Activated T-helper 17 cell treated with anti-CD3 and anti-CD28 coated beads, Interleukin-2, amount 50 U/mL, for 72 hours (primary cell): ENCODE data around the gene IGF2BP2. TPM values are rescaled to one million over a fixed set of nuclear protein-coding genes. Genes with fewer than 3 reads are reported as not detected.

ENCODE experiments used
- ATAC-seq: fragments of 150-1000 bp; cut with Tn5 transposase; replicated peaks from 2 replicates; pipeline ENCODE4 v1.10.0; 2021; ENCODE audit warnings: mild to moderate bottlenecking, moderate library complexity
- H3K27ac Mint-ChIP-seq: one replicate; pipeline ENCODE4 v1.8.0; 2022; ENCODE audit warnings: mixed read lengths
- H3K27me3 Mint-ChIP-seq: one replicate; pipeline ENCODE4 v1.8.0; 2022; ENCODE audit warnings: mixed read lengths
- H3K36me3 Mint-ChIP-seq: one replicate; pipeline ENCODE4 v1.8.0; 2022; ENCODE audit warnings: low read depth, mild to moderate bottlenecking, mixed read lengths
- H3K4me1 Mint-ChIP-seq: one replicate; pipeline ENCODE4 v1.8.0; 2022; ENCODE audit warnings: mixed read lengths
- H3K4me3 Mint-ChIP-seq: one replicate; pipeline ENCODE4 v1.8.0; 2022; ENCODE audit warnings: mild to moderate bottlenecking, mixed read lengths
- H3K9me3 Mint-ChIP-seq: one replicate; pipeline ENCODE4 v1.8.0; 2022; ENCODE audit warnings: mixed read lengths
- total RNA-seq, 2 donors: library from RNA; stranded (reverse); gene quantifications; one replicate each; pipeline ENCODE4 v1.2.3, GENCODE V29; 2022

IGF2BP2 gene
- total RNA-seq, 2 donors from 2014 or later = 0.28 to 0.82 TPM

DNA sequence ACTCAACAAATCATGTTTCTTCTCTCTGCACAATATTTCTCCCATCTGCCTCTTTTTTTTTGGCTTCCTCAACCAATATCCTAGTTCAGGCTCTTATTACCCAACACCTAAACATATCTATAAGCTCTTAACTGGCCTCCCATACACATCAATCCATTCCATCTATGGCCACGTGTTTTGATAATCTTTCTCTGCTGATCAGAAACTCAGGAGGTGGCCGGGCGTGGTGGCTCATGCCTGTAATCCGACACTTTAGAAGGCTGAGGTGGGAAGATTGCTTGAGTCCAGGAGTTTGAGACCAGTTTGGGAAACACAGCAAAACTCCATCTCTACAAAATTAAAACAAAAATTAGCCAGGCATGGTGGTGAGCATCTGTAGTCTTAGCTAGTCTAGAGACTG, 68.4 kb downstream of the IGF2BP2 start:
- H3K27me3 Mint-ChIP-seq = peaks cover 31% of the 10 kb centered on the region
- no peaks in the 10 kb centered on the region for H3K4me1 Mint-ChIP-seq
- H3K4me3 Mint-ChIP-seq = no peak overlapping the region
- H3K9me3 Mint-ChIP-seq = peaks cover 9% of the 10 kb centered on the region
- H3K36me3 Mint-ChIP-seq = no peaks in the 10 kb centered on the region
- ATAC-seq = no peak
- H3K27ac Mint-ChIP-seq = no peak overlapping the region

DNA sequence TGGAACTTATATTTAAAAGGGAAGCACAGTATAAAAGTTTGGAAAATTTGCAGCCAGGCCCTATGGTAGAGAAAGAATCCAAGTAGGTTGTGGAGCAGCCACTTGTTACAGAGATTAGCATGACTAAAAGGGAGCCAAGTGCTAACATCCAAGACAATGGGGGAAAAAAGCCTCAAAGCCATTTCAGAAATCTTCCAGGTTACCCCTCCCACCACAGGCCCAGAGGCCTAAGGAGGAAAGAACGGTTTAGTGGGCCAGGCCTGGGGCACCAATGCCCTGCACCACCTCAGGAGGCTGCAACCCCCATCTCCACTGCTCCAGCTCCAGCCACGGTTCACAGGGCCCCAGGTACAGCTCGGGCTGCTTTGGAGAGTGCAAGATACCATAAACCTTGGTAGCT, 69.9 kb downstream of the IGF2BP2 start:
- H3K36me3 Mint-ChIP-seq = no peaks in the 10 kb centered on the region
- H3K27me3 Mint-ChIP-seq = peaks cover 23% of the 10 kb centered on the region
- H3K4me3 Mint-ChIP-seq = no peak overlapping the region
- no peaks in the 10 kb centered on the region for H3K4me1 Mint-ChIP-seq
- ATAC-seq = no peak
- H3K9me3 Mint-ChIP-seq = peaks cover 9% of the 10 kb centered on the region
- no peak overlapping the region for H3K27ac Mint-ChIP-seq

DNA sequence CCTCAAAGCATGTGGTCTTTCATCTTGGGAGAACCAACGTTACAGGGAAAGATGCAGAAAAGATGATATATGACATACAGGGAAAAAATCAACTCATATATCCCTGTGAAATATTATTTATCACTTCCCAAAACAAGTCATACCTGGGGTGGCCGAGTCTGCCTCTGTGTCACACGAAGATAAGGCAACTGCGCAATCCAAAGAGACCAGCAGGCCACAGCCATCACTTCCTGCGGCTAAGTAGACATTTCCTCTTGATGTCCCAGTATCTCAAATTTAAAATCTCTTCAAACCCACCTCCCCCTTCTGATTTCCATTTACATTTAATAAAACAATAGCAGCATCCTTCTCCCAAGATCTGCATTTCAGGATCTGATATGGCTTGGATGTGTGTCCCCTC, 71.5 kb downstream of the IGF2BP2 start:
- no peak for ATAC-seq
- Mint-ChIP-seq H3K4me3 (no peak overlapping the region), H3K4me1 (no peaks in the 10 kb centered on the region), H3K27me3 (peaks cover 18% of the 10 kb centered on the region), H3K36me3 (no peaks in the 10 kb centered on the region), H3K9me3 (peaks cover 9% of the 10 kb centered on the region), H3K27ac (no peak overlapping the region)

DNA sequence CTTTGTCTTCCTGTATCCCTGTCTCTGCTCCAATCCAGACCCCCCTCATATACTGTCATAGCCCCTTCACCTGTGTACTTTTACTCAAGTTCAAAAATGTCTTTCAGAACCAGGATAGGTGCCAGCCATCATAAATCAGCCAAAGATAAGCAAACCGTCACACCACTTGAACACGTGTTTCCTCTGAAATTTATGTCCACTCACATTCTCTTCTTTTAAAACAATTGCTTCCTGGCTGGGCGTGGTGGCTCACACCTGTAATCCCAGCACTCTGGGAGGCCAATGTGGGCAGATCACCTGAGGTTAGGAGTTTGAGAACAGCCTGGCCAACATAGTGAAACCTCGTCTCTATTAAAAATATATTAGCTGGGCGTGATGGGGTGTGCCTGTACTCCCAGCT, 74.1 kb downstream of the IGF2BP2 start:
- H3K36me3 Mint-ChIP-seq = no peaks in the 10 kb centered on the region
- no peak overlapping the region for H3K4me3 Mint-ChIP-seq
- H3K4me1 Mint-ChIP-seq = no peaks in the 10 kb centered on the region
- H3K9me3 Mint-ChIP-seq = no peaks in the 10 kb centered on the region
- H3K27ac Mint-ChIP-seq = no peak overlapping the region
- no peak for ATAC-seq
- peaks cover 12% of the 10 kb centered on the region for H3K27me3 Mint-ChIP-seq

DNA sequence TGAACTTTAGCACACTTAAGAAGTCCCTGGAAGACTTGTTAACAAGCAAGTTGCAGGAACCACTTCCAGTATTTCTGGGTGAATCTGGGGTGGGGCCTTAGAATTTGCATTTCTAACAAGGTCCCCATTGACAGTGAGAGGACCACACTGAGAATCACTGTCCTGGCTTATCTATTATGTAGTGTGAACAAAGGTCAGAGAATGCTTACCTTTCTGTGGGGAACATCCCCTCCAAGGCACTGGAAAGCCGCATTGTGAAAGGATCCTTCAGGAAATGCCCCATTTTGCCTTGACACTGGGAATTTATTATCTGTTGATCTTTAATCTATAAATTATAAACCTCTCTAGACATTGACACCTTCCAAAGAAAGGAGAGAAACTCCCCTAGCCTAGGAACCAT, 74.8 kb downstream of the IGF2BP2 start:
- H3K4me1 Mint-ChIP-seq = no peaks in the 10 kb centered on the region
- ATAC-seq = no peak
- no peak overlapping the region for H3K4me3 Mint-ChIP-seq
- H3K9me3 Mint-ChIP-seq = no peaks in the 10 kb centered on the region
- no peak overlapping the region for H3K27ac Mint-ChIP-seq
- H3K36me3 Mint-ChIP-seq = no peaks in the 10 kb centered on the region
- H3K27me3 Mint-ChIP-seq = peaks cover 12% of the 10 kb centered on the region

DNA sequence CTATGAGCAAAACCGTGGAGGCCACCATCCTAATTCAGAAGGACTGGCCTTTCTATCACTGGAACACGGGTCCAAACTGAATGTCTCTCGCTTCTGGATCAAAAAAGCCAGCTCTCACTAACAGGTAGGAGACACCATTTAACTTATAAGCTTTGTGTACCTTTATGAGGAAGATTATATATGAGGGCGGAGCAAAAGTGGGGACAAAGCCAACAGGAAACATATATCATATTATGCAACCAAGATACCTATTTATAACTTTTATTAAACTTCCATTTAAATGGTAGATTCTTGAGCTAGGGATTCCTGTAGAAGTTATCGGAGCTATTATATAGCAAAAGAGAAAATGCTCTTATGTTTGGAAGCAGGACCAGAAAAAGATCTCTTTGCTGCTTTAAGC, 78.4 kb downstream of the IGF2BP2 start:
- peaks cover 21% of the 10 kb centered on the region for H3K27me3 Mint-ChIP-seq
- ATAC-seq = no peak
- H3K36me3 Mint-ChIP-seq = no peaks in the 10 kb centered on the region
- H3K4me3 Mint-ChIP-seq = no peak overlapping the region
- no peaks in the 10 kb centered on the region for H3K4me1 Mint-ChIP-seq
- no peak overlapping the region for H3K27ac Mint-ChIP-seq
- H3K9me3 Mint-ChIP-seq = no peaks in the 10 kb centered on the region

DNA sequence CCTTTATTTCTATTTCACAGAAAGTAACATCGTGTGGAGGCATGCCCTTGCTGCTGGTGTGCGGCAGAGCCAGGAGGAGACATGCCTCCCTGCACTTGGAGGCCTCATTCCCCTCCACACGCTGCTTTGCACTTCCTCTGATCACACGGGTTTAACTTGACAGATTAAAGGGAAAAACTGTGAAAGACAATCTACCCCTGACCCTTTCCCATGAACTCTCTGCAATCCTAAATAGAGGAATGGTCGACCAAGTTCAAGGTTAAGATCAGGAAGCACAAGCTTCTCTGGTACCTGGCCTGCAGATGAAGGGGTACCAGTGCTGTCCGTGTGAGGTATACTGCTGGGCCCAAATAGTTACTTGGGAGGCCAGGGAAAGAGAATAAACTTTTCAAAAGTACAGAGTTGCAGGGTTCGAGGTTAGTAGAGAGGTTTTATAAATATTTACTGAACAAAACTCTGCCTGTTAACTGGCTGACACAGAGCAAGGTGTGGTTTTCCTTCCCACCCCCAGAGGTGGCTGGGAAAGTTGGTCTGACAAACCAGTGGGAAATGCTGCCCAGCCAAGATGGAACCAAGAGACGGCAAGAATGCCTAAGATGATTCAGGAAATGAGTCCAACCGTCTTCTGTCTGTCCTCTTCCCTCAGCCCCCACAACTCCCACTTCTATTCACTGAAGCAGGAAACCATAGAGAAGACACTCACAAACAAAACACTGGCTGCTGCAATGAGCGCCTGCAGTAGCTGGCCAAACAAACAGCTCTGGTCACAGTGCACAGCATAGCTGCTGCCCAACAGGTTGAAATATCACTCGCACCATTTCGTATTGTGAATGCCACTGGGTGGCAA, 79.6 kb downstream of the IGF2BP2 start:
- Mint-ChIP-seq H3K27ac (no peak overlapping the region), H3K4me3 (no peak overlapping the region), H3K9me3 (no peaks in the 10 kb centered on the region), H3K36me3 (no peaks in the 10 kb centered on the region), H3K27me3 (peaks cover 19% of the 10 kb centered on the region), H3K4me1 (no peaks in the 10 kb centered on the region)
- ATAC-seq = peak; percentile 9

DNA sequence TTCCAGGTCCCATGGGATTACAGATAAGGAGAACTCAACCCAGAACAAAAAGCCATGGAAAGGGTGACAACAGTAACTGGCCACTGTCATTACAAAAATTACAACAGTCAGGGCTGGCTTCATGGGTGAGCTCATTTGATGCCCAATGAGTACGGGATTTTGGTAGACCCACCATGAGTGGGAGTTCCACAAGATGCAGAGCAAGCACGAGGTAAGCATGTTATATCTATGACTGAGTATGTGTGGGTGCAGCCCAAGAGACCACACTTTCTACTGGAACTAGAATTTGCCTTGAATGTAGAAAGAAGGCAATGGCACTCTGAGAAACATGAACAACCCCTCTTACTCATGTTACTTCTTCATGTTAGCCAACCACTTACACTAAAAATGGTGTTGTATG, 83.3 kb downstream of the IGF2BP2 start:
- no peaks in the 10 kb centered on the region for H3K4me1 Mint-ChIP-seq
- H3K27ac Mint-ChIP-seq = no peak overlapping the region
- H3K9me3 Mint-ChIP-seq = no peaks in the 10 kb centered on the region
- no peak for ATAC-seq
- H3K27me3 Mint-ChIP-seq = peaks cover 21% of the 10 kb centered on the region
- no peaks in the 10 kb centered on the region for H3K36me3 Mint-ChIP-seq
- H3K4me3 Mint-ChIP-seq = no peak overlapping the region

DNA sequence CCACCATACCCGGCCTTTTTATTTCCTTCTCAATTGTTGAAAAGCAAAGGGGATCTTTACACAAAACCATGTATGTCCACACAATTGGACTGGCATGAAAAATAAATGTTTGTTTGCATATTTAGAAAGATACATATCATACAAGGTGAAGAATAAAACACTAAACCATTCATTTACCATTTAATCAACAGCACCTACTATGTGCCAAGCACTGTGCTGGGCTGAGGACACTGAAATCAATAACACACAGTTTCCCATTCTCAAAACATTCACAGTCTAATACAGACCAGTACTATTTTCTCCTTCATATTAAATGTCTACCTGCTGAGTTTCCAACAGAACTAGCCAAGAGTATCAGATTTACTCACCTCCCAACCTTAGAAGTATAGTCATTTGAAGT, 84.7 kb downstream of the IGF2BP2 start:
- Mint-ChIP-seq H3K27ac (no peak overlapping the region), H3K4me1 (no peaks in the 10 kb centered on the region), H3K4me3 (no peak overlapping the region), H3K27me3 (peaks cover 18% of the 10 kb centered on the region), H3K9me3 (no peaks in the 10 kb centered on the region), H3K36me3 (no peaks in the 10 kb centered on the region)
- no peak for ATAC-seq

DNA sequence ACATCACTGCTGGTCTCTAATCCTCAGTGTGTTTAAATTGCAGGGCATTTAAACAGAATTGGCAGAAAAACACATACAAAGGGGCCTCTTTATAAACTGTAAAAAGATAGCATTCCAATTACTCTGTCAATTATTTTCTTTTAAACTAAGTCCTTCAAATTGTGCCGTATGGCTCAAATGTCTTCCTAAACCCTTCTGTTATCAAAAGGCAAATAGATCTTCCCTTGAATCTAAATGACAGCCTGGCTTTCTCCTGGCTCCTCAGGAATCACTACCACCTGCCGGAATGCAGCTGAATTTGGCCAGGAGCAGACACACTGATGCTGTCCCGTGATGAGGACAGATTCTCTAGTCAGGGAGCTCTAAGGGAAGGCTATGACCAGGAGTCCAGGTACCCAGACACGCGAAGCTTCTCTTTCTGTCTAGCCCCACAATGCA, 85.6 kb downstream of the IGF2BP2 start:
- H3K4me1 Mint-ChIP-seq = no peaks in the 10 kb centered on the region
- no peaks in the 10 kb centered on the region for H3K9me3 Mint-ChIP-seq
- H3K4me3 Mint-ChIP-seq = no peak overlapping the region
- no peak for ATAC-seq
- peaks cover 18% of the 10 kb centered on the region for H3K27me3 Mint-ChIP-seq
- no peaks in the 10 kb centered on the region for H3K36me3 Mint-ChIP-seq
- no peak overlapping the region for H3K27ac Mint-ChIP-seq

DNA sequence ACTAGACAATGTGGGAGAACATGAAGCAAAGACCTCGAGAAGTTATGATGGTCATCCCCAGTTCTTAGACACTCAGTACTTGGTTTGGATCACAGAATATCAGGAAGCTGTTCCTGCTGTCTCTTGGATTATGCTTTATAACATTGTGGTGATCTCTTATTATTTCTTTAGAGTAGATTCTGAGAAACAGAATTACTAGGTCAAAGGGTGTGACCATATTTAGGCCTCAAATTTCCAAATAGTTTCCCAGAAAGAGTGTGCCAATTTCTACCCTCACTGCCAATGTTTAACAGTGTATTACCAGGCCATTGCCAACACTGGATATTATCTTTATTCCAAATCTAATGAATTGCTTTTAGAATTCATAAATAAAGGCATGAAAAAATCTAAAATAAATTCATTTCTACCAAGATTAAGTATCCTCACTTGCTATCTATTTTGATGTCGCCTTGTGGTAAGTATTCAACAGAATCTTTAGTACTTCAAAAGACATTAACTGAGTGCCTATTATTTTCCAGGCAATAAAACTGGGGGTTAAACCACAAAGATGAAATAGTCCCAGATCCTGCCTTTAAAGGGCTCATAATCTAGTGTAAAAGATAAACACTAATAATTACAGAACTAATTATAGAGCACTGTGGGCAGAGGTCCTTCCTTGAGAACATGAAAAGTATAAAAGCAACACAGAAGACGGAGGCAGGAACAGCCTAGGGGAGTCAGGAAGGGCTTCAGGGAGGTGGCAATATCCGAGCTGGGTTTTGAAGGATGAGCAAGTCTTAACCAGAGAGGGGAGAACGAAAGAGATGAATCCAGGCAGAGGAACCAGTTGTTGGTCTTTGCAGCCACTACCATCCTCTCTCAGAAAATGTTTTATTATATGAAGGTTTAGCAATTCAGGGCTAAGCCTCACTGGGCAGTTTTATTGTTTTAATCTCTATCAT, 86.8 kb downstream of the IGF2BP2 start:
- no peaks in the 10 kb centered on the region for H3K4me1 Mint-ChIP-seq

DNA sequence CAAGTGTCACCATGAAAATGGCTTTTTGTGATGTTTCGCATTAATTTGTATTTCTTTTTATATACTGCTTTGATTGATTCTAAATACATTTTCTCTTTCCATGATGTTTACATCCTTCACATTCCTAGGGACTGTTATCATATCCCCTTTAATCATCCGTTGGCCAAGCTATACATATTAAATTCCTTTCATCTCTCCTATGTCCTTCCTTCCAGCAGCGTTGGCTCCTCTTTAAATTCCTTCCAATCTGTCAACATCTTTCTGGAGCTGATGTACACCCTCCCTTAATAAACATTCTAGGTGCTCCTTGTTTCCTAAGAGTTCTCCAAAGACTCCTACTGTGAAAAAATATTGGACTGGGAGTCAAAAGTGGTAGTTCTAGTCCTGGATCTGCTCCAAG, 87.8 kb downstream of the IGF2BP2 start:
- H3K4me3 Mint-ChIP-seq = no peak overlapping the region
- H3K27ac Mint-ChIP-seq = no peak overlapping the region
- H3K27me3 Mint-ChIP-seq = peaks cover 14% of the 10 kb centered on the region
- no peaks in the 10 kb centered on the region for H3K36me3 Mint-ChIP-seq
- H3K9me3 Mint-ChIP-seq = no peaks in the 10 kb centered on the region
- H3K4me1 Mint-ChIP-seq = no peaks in the 10 kb centered on the region
- ATAC-seq = no peak

More for the DNA sequence above, 86.8 kb downstream of the IGF2BP2 start:
- H3K27ac Mint-ChIP-seq = no peak overlapping the region
- H3K27me3 Mint-ChIP-seq = peaks cover 13% of the 10 kb centered on the region
- no peak for ATAC-seq
- H3K36me3 Mint-ChIP-seq = no peaks in the 10 kb centered on the region
- H3K9me3 Mint-ChIP-seq = no peaks in the 10 kb centered on the region
- H3K4me3 Mint-ChIP-seq = no peak overlapping the region

DNA sequence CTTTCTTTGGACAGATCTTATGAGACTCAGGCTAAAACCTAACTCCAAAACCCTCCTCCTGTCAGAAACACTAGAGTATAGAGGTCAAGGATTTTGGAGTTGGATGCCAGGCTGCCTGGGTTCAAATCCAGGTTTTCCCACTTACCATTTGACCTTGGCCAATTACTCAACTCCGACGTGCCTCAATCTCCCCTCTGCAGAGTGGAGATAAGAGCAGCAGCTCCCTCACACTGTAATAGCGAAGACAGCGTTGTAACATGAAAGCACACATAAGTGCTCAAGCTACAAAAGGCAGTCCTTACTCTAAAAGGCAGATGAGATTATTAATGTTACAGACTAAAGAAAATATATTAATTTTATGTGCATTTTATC, 90.1 kb downstream of the IGF2BP2 start:
- Mint-ChIP-seq H3K4me3 (no peak overlapping the region), H3K9me3 (no peaks in the 10 kb centered on the region), H3K36me3 (no peaks in the 10 kb centered on the region), H3K27me3 (peaks cover 11% of the 10 kb centered on the region), H3K27ac (no peak overlapping the region), H3K4me1 (no peaks in the 10 kb centered on the region)
- no peak for ATAC-seq

DNA sequence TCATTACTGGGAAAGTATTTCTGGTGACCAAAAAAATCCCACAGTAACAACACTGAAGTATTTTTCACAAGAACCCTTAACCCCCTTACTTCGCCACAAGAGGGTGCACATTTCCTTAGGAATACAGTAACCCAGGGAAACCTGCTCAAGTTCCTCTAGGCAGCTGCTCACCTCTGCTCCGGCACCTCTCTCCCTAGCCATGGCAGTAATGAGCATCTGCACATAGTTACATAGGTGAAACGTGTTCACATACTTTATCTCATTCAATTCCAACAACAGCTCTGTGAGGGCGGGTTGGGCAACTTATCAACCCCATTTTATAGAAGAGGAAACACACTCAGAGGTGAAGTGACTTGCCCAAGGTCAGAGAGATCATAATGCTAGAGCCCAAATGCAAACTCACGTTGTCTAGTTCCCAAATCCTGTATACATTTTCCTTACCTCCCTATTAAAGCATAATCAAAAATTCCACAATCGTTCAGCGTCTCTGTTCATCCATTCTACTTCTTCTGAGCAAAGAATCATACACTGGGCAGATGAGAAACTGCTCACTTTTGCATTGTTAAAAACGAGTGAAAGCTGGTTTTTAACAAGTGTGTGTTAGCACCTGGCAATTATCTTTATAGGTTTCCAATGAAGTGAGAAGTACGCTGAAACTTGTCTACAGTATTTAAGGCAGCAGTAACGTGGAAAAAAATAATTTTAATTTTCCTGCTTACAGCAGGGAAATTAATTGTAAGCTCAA, 90.7 kb downstream of the IGF2BP2 start:
- ATAC-seq = no peak
- Mint-ChIP-seq H3K27ac (no peak overlapping the region), H3K9me3 (no peaks in the 10 kb centered on the region), H3K27me3 (peaks cover 11% of the 10 kb centered on the region), H3K4me3 (no peak overlapping the region), H3K36me3 (no peaks in the 10 kb centered on the region), H3K4me1 (no peaks in the 10 kb centered on the region)
